ENCODE data around the gene PROK2.
A peak's percentile ranks its signal among the peaks of the same experiment; 100 is the strongest.

Gene PROK2

GRCh38 chr3:71732637-71733036 lies 52.3 kb downstream of the PROK2 start:
- DNase-seq: no peak

- DNase-seq: peak; percentile 85
Observed at GRCh38 chr3:71728632-71729342, 56.2 kb downstream of the PROK2 start.

- DNase-seq: no peak
Observed at GRCh38 chr3:71726146-71726545, 58.8 kb downstream of the PROK2 start.

GRCh38 chr3:71725271-71725991 lies 59.5 kb downstream of the PROK2 start, which contains the start of gene EIF4E3:
EIF4E3 (minus strand) TSS chr3:71725402; CDS start chr3:71725367, 35 bp downstream.
- DNase-seq: no peak

GRCh38 chr3:71724584-71725270 lies 60.2 kb downstream of the PROK2 start:
- peak; percentile 9 for DNase-seq

GRCh38 chr3:71724171-71724453 lies 60.8 kb downstream of the PROK2 start:
- no peak for DNase-seq

GRCh38 chr3:71723452-71724170 lies 61.3 kb downstream of the PROK2 start:
- no peak for DNase-seq

- DNase-seq: no peak
Observed at GRCh38 chr3:71722693-71723092, 62.3 kb downstream of the PROK2 start.
